HEK293T (cell line): ENCODE results near the gene CAPS2.

Experiments
- ARNT ChIP-seq: fragments of 450-650 bp; IDR thresholded peaks from 2 replicates; pipeline ENCODE4 v1.6.1; 2017; ENCODE audit warnings: mild to moderate bottlenecking
- BHLHE40 ChIP-seq: fragments of 450-650 bp; IDR thresholded peaks from 2 replicates; pipeline ENCODE4 v1.6.1; 2016; ENCODE audit warnings: mild to moderate bottlenecking, moderate library complexity, borderline replicate concordance
- CTBP1 ChIP-seq: fragments of 450-650 bp; IDR thresholded peaks from 2 replicates; pipeline ENCODE4 v1.6.1; 2016; ENCODE audit warnings: borderline replicate concordance
- ELF4 ChIP-seq: fragments of 450-650 bp; IDR thresholded peaks from 2 replicates; pipeline ENCODE4 v1.6.1; 2017; ENCODE audit warnings: antibody characterized with exemption
- FOXA1 ChIP-seq: fragments of 450-650 bp; IDR thresholded peaks from 2 replicates; pipeline ENCODE4 v1.6.1; 2016; ENCODE audit warnings: mild to moderate bottlenecking
- FOXK2 ChIP-seq: fragments of 450-650 bp; IDR thresholded peaks from 2 replicates; pipeline ENCODE4 v1.6.1; 2016; ENCODE audit warnings: mild to moderate bottlenecking
- FOXM1 ChIP-seq: fragments of 450-650 bp; IDR thresholded peaks from 2 replicates; pipeline ENCODE4 v1.6.1; 2017; ENCODE audit warnings: mild to moderate bottlenecking, borderline replicate concordance
- HDGF ChIP-seq: fragments of 450-650 bp; IDR thresholded peaks from 2 replicates; pipeline ENCODE4 v1.6.1; 2017; ENCODE audit warnings: antibody characterized with exemption, borderline replicate concordance
- L3MBTL2 ChIP-seq: fragments of 450-650 bp; conservative IDR thresholded peaks from 2 replicates; pipeline ENCODE4 v1.6.1; 2016; ENCODE audit warnings: mild to moderate bottlenecking
- SP1 ChIP-seq: fragments of 450-650 bp; IDR thresholded peaks from 2 replicates; pipeline ENCODE4 v1.6.1; 2017
- SUZ12 ChIP-seq: fragments of 450-650 bp; IDR thresholded peaks from 2 replicates; pipeline ENCODE4 v1.6.1; 2016; ENCODE audit warnings: mild to moderate bottlenecking
- TARDBP ChIP-seq: fragments of 450-650 bp; IDR thresholded peaks from 2 replicates; pipeline ENCODE4 v1.6.1; 2016
- TF ChIP-seq, protein P1 (sequence below): fragments of 450-650 bp; IDR thresholded peaks from 2 replicates; pipeline ENCODE4 v1.6.1; 2016

GRCh38 chr12:75364919-75365318 lies 34.8 kb upstream of the CAPS2 start:
- no peak for TF ChIP-seq L3MBTL2
- TF ChIP-seq, protein P1, sequence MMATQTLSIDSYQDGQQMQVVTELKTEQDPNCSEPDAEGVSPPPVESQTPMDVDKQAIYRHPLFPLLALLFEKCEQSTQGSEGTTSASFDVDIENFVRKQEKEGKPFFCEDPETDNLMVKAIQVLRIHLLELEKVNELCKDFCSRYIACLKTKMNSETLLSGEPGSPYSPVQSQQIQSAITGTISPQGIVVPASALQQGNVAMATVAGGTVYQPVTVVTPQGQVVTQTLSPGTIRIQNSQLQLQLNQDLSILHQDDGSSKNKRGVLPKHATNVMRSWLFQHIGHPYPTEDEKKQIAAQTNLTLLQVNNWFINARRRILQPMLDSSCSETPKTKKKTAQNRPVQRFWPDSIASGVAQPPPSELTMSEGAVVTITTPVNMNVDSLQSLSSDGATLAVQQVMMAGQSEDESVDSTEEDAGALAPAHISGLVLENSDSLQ, result no peak
- no peak for TF ChIP-seq CTBP1
- no peak for TF ChIP-seq HDGF
- TF ChIP-seq ELF4, result no peak
- no peak for TF ChIP-seq SUZ12
- no peak for TF ChIP-seq BHLHE40
- TF ChIP-seq SP1, result no peak
- TF ChIP-seq TARDBP, result no peak
- no peak for TF ChIP-seq ARNT
- no peak for TF ChIP-seq FOXA1
- TF ChIP-seq FOXK2, result no peak
- no peak for TF ChIP-seq FOXM1
